Neural cell (in vitro differentiated cells): ENCODE data around the gene FAM229B.

Experiments
- CTCF ChIP-seq: fragments of 450-650 bp; IDR thresholded peaks from 2 replicates; pipeline ENCODE4 v1.5.1; 2014; ENCODE audit warnings: antibody characterized with exemption, mild to moderate bottlenecking, moderate library complexity; ENCODE audit not compliant: poor library complexity, severe bottlenecking
- EZH2 ChIP-seq: fragments of 200-600, 300-800 bp; shearing (Covaris generic), sonication (generic); IDR thresholded peaks from 2 replicates; pipeline ENCODE4 v1.6.1; 2014; ENCODE audit warnings: antibody characterized with exemption, low read length, borderline replicate concordance, mild to moderate bottlenecking; ENCODE audit not compliant: insufficient read depth, poor library complexity, severe bottlenecking
- TAF1 ChIP-seq: IDR thresholded peaks from 2 replicates; pipeline ENCODE4 v1.6.1; 2012; ENCODE audit warnings: low read depth

- no peak for TF ChIP-seq CTCF
- TF ChIP-seq EZH2: no peak
- TF ChIP-seq TAF1: no peak
These were observed 28.8 kb downstream of the FAM229B start for GRCh38 chr6:112116221-112116620.
